COR-L47 (cell line): ENCODE results near the gene MAGED4.
"Not testable (repeated sequence)": the region's sequence is repeated elsewhere in the genome, so short reads cannot be mapped to it uniquely, and the experiment has no call there.

Experiments used
- DNase-seq: peaks from one replicate; lab custom pipeline; 2025; lab: John Stamatoyannopoulos, UW

MAGED4 gene, protein sequence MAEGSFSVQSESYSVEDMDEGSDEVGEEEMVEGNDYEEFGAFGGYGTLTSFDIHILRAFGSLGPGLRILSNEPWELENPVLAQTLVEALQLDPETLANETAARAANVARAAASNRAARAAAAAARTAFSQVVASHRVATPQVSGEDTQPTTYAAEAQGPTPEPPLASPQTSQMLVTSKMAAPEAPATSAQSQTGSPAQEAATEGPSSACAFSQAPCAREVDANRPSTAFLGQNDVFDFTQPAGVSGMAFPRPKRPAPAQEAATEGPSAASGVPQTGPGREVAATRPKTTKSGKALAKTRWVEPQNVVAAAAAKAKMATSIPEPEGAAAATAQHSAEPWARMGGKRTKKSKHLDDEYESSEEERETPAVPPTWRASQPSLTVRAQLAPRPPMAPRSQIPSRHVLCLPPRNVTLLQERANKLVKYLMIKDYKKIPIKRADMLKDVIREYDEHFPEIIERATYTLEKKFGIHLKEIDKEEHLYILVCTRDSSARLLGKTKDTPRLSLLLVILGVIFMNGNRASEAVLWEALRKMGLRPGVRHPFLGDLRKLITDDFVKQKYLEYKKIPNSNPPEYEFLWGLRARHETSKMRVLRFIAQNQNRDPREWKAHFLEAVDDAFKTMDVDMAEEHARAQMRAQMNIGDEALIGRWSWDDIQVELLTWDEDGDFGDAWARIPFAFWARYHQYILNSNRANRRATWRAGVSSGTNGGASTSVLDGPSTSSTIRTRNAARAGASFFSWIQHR

DNA sequence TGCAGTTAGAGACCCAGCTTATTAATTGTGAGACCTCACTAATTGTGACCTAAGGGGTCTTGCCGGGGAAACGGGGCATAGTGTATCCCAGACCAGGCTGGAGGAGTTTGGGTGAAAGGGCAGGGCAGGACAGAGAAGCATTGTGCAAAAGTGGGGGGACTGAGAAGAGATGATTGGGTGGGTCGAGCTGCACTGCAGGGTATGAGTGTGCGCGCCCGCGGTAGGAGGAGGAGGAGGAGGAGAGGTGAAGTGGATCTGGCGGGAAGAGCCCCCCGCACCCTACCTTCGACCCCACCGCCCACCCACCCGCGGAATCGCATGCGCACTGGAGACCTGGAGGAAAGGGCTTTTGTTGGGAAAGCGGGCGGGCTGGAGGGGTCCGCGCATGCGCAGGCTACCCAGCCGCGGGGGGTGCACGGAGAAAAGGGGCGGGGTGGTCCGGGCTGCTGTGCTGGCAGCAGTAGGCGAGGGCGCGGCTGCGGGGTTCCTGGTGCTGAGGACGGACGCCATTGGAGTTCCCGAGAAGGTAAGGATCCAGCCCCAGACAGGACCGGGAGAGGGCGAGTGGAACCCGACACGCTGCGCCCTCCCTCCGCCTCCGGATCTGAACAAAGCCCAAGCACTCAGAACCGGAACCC lies at the start of gene MAGED4:
Gene MAGED4 (plus strand): TSS at position 449 of the 638 bp plus-strand sequence. CDS start 1,035 bp downstream, outside the sequence.
- DNase-seq, result not testable (repeated sequence)

DNA sequence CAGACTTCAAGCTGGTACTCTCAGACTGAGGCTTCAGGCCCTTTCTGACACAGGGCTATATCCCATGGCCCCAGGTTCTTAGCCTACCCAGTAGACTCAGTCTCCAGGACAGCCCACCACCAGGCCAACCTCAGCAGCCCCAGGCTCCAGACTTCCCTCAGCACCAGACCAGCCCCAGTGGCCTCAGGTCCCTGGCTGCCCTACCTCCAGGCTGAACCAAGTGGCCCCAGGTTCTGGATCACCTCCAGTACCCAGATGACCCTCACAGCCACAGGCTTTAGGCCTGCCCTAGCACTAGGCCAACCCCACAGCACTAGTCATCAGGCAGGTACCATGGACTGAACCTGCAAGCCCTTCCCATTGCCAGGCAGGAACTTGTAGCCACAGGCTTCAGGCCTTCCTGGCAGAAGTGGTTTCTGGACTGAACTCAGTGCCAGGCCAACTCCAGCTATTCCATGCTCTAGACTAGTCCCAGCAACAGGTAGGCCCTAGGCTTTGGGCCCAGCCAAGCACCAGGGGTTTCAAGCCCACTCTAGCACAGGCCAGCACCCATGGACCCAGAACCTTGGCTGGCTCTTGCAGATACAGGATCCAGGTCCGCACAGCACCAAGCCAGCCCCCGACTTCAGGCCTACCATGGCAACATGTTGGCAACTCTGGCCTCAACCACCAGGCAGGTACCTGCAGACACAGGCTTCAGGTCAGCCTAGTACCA lies 45.7 kb upstream of the MAGED4 start:
- DNase-seq, result no peak

DNA sequence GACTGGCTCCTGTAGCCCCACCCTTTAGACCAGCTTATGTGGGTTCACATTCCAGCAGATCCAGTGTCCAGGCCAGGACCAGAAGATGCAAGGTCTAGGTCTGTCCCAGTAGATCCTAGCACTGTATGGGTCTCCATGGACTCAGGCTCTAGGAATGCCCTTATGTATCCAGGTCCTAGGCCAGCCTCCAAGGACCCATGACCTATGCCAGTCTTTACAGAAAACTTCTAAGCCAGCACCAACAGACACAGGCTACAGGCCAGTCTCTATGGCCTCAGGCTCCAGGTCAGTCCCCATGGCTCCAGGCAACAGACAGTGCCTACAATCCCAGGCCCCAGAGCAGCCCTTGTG lies 45.2 kb upstream of the MAGED4 start:
- DNase-seq, result no peak

DNA sequence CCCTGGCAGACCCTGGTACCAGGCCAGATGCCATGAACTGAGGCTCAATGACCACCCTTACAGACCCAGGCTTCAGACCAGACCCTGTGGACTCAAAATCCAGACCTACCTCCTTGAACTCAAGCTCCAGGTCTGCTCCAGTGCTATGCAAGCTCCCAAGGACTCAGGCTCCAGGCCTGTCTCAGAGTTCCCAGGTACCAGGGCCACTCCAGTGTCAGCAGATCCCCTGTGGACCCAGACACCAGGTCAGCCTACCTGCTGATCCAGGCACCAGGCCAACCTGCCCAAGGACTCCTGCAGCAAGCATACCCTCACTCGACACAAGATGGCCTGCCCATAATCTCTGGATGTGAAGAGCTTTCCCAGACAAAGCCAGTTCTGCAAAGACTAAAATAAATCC lies 44.7 kb upstream of the MAGED4 start:
- DNase-seq, result no peak

DNA sequence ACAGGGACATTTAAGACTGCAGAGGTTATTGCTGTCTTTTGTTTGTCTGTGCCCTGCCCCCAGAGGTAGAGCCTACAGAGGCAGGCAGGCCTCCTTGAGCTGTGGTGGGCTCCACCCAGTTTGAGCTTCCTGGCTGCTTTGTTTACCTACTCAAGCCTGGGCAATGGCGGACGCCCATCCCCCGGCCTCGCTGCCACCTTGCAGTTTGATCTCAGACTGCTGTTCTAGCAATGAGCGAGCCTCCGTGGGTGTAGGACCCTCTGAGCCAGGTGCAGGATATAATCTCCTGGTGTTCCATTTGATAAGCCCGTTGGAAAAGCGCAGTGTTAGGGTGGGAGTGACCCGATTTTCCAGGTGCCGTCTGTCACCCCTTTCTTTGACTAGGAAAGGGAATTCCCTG lies 34.0 kb upstream of the MAGED4 start:
- DNase-seq, result not testable (repeated sequence)

DNA sequence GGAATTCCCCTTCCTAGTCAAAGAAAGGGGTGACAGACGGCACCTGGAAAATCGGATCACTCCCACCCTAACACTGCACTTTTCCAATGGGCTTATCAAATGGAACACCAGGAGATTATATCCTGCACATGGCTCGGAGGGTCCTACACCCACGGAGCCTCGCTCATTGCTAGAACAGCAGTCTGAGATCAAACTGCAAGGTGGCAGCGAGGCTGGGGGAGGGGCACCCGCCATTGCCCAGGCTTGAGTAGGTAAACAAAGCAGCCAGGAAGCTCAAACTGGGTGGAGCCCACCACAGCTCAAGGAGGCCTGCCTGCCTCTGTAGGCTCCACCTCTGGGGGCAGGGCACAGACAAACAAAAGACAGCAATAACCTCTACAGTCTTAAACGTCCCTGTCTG lies 24.5 kb upstream of the MAGED4 start:
- not testable (repeated sequence) for DNase-seq

DNA sequence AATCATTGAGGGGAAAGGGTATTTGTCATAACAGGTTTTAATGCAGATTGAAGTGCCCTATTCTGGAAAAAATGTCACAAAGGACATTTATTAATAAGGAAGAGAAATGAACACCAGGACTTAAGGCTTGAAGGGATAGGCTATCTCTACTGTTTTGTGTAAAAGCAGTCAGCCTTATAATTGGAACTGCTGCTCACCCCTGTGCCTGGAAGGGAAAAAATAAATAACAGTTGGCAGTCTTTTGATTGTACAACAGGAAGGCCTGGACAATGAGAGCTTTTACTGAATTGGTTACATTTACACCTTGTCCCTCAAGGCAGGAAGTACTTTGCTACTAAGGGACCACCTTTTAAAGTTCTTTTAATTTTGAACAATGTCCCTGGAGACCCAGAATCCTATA lies 17.8 kb upstream of the MAGED4 start:
- DNase-seq, result no peak

DNA sequence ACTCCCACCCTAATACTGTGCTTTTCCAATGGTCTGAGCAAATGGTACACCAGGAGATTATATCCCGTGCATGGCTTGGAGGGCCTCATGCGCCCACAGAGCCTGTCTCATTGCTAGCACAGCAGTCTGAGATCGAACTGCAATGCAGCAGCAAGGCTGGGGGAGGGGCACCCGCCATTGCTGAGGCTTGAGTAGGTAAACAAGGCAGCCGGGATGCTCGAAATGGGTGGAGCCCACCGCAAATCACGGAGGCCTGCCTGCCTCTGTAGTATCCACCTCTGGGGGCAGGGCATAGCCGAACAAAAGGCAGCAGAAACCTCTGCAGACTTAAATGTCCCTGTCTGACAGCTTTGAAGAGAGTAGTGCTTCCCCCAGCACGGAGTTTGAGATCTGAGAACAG lies 13.6 kb upstream of the MAGED4 start:
- not testable (repeated sequence) for DNase-seq

DNA sequence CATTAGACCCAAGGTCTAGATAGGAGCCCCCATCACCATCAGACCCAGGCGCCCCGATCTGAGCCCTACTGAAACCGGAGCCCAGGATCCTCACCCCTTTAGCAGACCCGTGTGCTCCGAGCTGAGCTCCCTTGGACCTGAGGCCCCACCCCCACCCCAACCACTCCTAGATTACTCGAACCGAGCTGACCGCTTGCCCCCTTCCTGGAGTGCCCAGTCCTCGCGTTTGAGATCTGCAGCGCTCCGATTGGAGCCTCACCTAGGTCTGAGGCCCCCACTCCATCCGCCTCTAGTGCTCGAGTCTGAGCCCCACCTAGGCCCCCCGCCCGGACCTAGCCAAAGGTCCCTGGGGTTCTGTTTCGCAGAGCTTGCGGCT lies 378 bp downstream of the MAGED4 start:
- DNase-seq, result not testable (repeated sequence)

DNA sequence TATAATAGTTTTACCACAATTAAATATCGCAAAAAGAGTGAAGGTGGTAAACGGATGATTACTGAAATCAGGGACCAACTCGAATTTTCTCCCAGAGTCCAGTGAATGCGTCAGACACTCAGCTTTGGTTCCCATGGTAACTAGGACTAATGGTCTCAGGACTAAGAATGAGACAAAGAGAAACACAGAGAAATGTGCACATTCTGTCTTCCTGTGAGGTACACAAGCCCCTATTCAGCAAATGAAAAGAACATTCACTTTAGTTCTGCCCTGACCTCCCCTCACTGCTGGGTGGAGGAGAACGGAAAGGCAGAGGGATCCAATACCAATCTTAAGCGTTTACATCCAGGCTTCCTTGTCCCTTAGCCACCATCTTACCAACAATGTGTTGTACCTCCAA lies 26.7 kb downstream of the MAGED4 start:
- DNase-seq, result not testable (repeated sequence)

DNA sequence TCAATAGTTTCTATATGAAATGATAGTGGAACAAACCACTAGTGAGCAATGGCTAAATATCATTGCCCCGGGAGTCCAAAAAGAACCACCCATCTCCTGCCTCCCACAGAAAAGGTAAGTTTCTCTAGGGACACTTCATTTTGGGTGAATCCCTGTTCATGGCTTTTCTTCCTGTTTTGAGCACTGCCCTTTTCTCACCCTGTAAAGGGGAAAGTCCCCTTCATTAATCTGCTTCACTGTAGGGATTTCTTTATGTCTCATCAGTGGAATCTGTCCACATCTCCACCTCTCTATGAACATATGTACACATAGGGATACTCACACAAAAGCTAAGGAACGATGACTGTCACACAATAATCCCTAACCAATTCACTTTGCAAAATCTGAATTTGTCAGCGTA lies 28.6 kb downstream of the MAGED4 start:
- DNase-seq, result no peak

DNA sequence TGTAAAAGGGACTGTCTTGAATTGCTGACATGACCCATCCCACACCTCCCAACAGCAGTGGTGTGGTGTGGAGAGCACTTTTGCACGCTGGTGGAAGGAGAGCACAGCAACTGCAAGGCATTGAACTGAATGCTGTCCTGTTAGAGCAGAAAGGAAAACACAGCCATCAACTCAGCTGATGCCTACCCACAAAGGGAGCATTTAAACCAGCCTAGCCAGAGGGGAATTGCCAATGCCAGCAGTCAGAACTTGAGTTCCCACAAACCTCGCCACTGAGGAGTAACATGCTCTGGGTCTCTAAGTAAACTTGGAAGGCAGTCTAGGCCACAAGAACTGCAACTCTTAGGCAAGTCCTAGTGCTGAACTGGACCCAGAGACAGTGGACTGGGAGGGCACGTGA lies 31.9 kb downstream of the MAGED4 start:
- no peak for DNase-seq

DNA sequence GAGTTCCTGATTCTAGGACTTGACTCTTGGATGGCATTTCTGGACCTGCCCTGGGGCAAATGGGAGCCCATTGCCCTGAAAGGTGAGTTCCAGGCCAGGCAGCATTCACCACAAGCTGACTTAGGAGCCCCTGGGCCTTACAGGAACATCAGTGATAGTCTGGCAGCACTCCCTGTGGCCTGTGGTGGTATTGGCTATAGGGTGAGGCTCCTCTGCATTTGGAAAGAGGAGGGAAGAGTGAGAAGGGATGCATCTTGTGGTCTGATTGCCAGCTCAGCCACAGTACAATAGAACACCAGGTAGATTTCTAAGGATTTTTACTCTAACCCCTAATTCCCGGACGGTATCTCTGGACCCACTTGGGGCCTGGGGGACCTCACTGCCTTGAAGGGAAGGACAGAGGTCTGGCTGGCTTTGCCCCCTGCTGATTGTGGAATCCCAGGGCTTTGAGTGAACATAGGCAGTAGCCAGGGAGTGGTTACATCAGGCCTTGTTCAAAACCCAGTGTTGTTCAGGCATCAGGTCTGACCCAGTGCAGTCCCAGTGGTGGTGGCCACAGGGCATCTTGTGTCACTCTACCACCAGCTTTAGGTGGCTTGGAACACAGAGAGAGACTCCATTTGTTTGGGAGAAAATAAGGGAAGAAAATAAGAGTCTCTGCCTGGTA lies 32.9 kb downstream of the MAGED4 start:
- DNase-seq, result no peak

DNA sequence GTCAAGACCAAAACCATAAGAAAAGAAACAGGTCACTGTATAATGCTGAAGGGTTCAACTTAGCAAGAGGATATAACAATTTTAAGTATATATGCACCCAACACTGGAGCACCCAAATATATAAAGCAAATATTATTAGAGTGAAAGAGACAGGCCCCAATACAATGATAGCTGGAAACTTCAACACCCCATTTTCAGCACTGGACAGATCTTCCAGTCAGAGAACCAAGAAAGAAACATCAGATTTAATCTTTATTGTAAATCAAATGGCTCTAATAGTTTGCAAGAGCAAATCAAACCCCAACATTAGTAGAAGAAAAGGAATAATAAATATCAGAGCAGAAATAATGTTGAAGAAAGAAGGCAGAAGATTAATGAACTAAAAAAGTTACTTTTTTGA lies 36.2 kb downstream of the MAGED4 start:
- no peak for DNase-seq
